ENCODE measurements around the gene CLSTN2.

CLSTN2 gene

DNA sequence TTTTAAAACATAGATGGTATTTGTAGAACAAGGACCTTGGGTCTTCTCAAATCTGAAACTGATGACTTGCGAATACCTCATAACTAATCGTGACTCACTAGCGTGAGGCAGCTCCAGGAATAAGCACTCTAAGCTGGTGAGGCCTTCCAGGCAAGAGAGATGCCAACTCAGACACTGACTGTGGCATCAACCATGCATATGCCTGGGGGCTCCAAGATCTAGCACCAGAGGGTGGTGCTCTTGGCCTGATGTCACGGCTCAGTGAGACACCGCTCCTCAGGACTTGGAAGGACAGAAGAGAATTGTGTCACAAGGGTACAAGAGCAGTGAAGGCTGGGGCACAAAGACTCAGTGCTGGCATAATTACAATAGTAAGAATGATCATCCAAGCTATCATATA lies 617.9 kb downstream of the CLSTN2 start:
- H3K4me3 ChIP-seq (ENCODE audit: low read length), result no peak overlapping the region
- TF ChIP-seq ZNF274 (IDR thresholded peaks at IDR 0.05; ENCODE audit: low read depth, low read length), result no peak

DNA sequence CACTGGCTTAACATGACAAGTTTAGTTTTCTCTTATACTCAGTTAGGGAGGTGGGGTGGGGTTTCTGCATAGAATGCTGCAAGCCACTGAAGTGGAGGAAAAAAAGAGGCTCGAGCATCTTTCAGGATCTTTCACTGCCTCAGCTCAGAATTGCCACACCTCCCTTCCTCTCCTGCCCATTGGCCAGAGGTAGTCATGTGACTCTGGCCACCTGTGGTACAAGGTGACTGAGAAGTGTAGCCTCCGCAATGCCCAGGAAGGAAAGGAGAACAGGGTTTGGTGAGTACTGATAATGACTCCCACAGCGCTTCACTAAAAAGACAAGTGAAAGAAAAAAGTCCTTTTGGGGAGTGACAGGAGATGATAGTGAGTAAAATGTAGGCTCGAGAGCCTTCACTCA lies 618.6 kb downstream of the CLSTN2 start:
- no peak overlapping the region for H3K4me3 ChIP-seq (ENCODE audit: low read length)
- TF ChIP-seq ZNF274 (IDR thresholded peaks at IDR 0.05; ENCODE audit: low read depth, low read length), result no peak

GRCh38 chr3:140555666-140556065 lies 620.7 kb downstream of the CLSTN2 start:
- H3K4me3 ChIP-seq (ENCODE audit: low read length), result no peak overlapping the region
- TF ChIP-seq ZNF274 (IDR thresholded peaks at IDR 0.05; ENCODE audit: low read depth, low read length), result no peak

GRCh38 chr3:140557476-140557875 lies 622.5 kb downstream of the CLSTN2 start:
- no peak overlapping the region for H3K4me3 ChIP-seq (ENCODE audit: low read length)
- TF ChIP-seq ZNF274 (IDR thresholded peaks at IDR 0.05; ENCODE audit: low read depth, low read length), result no peak

DNA sequence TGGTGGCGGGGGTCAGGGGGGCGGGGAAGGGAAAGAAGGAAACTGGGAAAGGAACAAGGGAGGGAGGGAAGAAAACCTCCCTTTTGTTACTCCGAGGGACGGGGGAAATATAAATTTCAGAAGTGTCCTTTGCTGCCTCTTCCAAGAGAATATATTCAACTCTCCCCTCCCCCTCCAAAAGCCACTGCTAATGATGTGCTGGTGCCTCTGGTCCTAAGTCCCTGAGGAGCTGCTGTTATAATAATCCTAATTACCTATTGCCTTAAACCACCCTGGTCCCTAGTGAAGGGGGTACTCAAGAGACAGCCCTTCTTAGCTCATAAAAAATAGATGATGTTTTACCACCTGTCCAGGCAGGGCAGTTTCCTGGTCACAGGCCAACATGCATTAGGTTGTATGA lies 624.6 kb downstream of the CLSTN2 start:
- no peak overlapping the region for H3K4me3 ChIP-seq (ENCODE audit: low read length)
- no peak for TF ChIP-seq ZNF274 (IDR thresholded peaks at IDR 0.05; ENCODE audit: low read depth, low read length)

DNA sequence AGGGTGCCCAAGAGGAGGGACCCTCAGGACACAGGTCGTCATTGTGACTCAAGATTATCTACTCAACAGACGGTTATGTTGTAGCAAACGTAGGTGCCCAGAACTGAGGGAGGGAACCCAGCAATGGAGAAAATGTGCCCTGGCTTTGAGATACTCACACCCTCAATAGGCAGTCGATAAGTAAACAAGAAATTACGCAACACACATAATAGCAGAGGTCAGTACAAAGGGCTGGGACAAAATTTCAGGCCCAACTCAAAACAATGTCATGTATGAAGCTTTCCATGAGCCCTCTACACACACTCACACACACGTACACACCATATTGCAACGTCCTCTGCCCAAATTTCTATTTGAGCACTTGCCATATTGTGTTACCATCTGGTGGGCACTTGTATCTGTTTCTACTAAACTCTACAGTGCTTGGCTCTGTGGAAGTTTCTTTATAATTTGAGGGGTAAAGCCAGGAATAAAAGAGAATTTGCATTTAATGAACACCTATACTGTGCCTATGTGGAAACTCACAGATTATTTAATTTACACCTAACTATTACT lies 628.3 kb downstream of the CLSTN2 start:
- TF ChIP-seq ZNF274 (IDR thresholded peaks at IDR 0.05; ENCODE audit: low read depth, low read length), result no peak
- no peak overlapping the region for H3K4me3 ChIP-seq (ENCODE audit: low read length)

GRCh38 chr3:140568131-140568530 lies 633.1 kb downstream of the CLSTN2 start:
- no peak for TF ChIP-seq ZNF274 (IDR thresholded peaks at IDR 0.05; ENCODE audit: low read depth, low read length)
- no peak overlapping the region for H3K4me3 ChIP-seq (ENCODE audit: low read length)

DNA sequence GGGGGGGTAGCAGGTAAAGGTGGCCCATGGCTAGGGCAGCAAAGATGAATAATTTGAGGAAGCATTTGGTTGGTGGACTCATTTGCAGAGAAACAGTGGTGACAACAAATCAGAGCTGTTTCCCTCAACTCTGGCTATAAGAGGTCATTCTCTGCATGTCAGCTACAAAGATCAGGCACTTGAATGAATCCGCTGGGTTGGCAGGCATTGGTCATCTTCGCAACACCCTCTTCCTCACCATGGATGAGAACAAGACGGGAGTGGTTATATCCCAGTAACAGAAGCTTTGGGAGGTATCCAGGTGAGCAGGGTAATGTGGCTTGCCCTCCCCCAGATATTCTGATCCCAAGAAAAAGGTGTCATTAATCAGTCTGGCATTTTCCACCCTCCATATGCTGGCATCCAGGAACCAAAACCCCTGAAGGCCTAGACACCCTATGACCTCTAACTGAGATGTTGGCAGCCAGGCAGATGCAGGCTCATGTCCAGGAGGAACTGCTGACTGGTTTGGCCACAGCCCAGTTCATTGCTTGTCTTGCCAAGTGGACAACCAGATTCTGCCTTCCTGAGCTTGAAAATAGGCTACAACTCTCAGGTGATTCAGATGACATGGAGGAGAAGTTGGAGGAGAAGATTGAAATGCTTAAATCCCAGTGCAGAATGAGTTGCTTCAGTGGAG lies 634.0 kb downstream of the CLSTN2 start:
- TF ChIP-seq ZNF274 (IDR thresholded peaks at IDR 0.05; ENCODE audit: low read depth, low read length), result no peak
- H3K4me3 ChIP-seq (ENCODE audit: low read length), result no peak overlapping the region

DNA sequence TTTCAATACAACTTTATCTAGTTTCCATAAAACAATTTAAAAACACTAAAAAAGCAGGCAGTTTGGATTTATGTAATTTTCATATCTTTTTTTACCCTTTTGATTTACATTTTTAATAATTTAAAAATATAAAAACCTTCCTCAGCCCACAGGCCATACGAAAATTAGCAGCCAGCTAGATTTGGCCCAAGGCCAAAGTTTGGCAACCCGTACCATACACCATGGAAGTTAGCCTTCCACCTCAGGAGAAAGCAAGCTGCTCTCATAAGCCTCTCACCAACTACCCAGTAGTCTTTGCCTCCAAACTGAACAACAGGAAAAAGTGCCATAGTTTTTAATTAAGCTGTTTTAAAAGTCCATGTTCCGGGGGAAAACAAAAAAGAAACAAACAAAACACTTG lies 635.6 kb downstream of the CLSTN2 start:
- no peak for TF ChIP-seq ZNF274 (IDR thresholded peaks at IDR 0.05; ENCODE audit: low read depth, low read length)
- no peak overlapping the region for H3K4me3 ChIP-seq (ENCODE audit: low read length)

GRCh38 chr3:140571836-140572235 lies 636.9 kb downstream of the CLSTN2 start:
- no peak overlapping the region for H3K4me3 ChIP-seq (ENCODE audit: low read length)
- TF ChIP-seq ZNF274 (IDR thresholded peaks at IDR 0.05; ENCODE audit: low read depth, low read length), result no peak

DNA sequence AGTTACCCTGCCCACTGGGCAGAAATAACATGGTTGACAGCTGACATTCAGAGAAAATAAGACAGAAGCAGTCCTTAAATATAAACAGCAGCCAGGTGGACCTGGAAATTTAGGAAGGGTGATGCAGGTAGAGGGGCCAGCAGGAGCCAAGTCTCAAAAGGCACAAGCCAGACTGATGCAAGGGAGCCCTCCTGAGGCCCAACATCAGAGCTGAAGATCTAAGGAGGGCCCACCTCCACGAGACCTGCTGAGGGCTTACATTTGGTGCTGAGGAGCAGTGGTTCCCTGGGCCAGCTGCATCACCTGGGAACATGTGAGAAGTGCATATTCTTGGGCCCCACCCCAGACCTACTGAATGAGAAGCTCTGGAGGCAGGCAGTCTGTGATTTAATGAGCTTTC lies 637.3 kb downstream of the CLSTN2 start:
- H3K4me3 ChIP-seq (ENCODE audit: low read length), result no peak overlapping the region
- no peak for TF ChIP-seq ZNF274 (IDR thresholded peaks at IDR 0.05; ENCODE audit: low read depth, low read length)

- no peak for TF ChIP-seq ZNF274 (IDR thresholded peaks at IDR 0.05; ENCODE audit: low read depth, low read length)
- no peak overlapping the region for H3K4me3 ChIP-seq (ENCODE audit: low read length)
These were observed 638.0 kb downstream of the CLSTN2 start for GRCh38 chr3:140573011-140573410.

GRCh38 chr3:140574375-140574774 lies 639.4 kb downstream of the CLSTN2 start:
- no peak overlapping the region for H3K4me3 ChIP-seq (ENCODE audit: low read length)
- TF ChIP-seq ZNF274 (IDR thresholded peaks at IDR 0.05; ENCODE audit: low read depth, low read length), result no peak

- no peak for TF ChIP-seq ZNF274 (IDR thresholded peaks at IDR 0.05; ENCODE audit: low read depth, low read length)
These were observed 641.5 kb downstream of the CLSTN2 start for GRCh38 chr3:140576449-140576848.

DNA sequence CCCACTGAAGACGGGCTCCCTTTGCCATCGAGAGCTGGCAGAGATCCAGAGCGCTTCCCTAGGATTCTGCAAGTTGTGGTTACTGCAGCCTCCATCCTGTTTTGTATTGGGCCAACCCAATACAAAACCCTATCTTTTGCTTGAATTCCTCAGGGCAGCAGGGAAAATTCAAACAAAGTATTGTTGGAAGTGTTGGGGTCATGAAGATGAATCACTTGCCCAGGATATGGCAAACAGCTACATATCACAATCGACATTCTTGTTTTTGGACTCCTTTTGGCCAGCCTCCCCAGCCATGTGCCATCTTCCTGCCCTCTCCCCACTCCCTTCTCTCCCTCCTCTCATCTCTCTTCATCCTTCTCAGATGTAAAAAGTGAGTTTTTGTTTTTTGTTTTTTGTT lies 642.9 kb downstream of the CLSTN2 start:
- TF ChIP-seq ZNF274 (IDR thresholded peaks at IDR 0.05; ENCODE audit: low read depth, low read length), result no peak
- H3K4me3 ChIP-seq (ENCODE audit: low read length), result no peak overlapping the region

More at GRCh38 chr3:140576449-140576848, 641.5 kb downstream of the CLSTN2 start:
- H3K4me3 ChIP-seq (ENCODE audit: low read length), result no peak overlapping the region

DNA sequence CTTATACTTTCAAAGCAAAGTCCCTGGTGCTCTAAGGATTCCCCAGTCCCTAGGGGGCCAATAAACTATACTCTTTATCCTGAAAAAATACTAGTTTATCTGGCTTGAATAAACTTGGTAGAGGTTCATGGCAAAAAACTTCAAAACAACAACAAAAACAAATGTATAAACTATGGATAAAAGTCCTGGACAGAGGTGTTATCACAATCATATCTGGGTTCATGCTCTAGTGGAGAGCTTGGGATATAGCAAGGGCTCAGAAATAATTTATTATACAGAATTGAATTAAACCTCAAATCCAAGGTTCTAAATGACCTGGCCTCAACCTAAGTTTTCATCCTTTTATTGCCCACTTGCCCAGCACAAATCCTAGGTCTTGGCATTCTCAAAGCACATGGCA lies 644.3 kb downstream of the CLSTN2 start:
- TF ChIP-seq ZNF274 (IDR thresholded peaks at IDR 0.05; ENCODE audit: low read depth, low read length), result no peak
- H3K4me3 ChIP-seq (ENCODE audit: low read length), result no peak overlapping the region
